Measurements from ENCODE around the gene CDH13.

The CDH13 gene

GRCh38 chr16:83393196-83393981, 766.6 kb downstream of the CDH13 start:
- no peak for ATAC-seq

- no peak for ATAC-seq
Observed at GRCh38 chr16:83397601-83398291, 771.0 kb downstream of the CDH13 start.

GRCh38 chr16:83400234-83400633, 773.5 kb downstream of the CDH13 start:
- ATAC-seq = no peak

- no peak for ATAC-seq
Observed at GRCh38 chr16:83402160-83402814, 775.5 kb downstream of the CDH13 start.

GRCh38 chr16:83402967-83403366, 776.2 kb downstream of the CDH13 start:
- ATAC-seq = no peak

- ATAC-seq = no peak
Observed at GRCh38 chr16:83403761-83404160, 777.0 kb downstream of the CDH13 start.

GRCh38 chr16:83404261-83404660, 777.5 kb downstream of the CDH13 start:
- ATAC-seq = no peak

GRCh38 chr16:83407928-83408327, 781.2 kb downstream of the CDH13 start:
- ATAC-seq = no peak

- no peak for ATAC-seq
Observed at GRCh38 chr16:83409347-83409746, 782.6 kb downstream of the CDH13 start.

- no peak for ATAC-seq
Observed at GRCh38 chr16:83418565-83418964, 791.8 kb downstream of the CDH13 start.

- ATAC-seq = no peak
Observed at GRCh38 chr16:83420206-83420760, 793.5 kb downstream of the CDH13 start.

GRCh38 chr16:83433201-83433600, 806.4 kb downstream of the CDH13 start:
- no peak for ATAC-seq

GRCh38 chr16:83437036-83437435, 810.3 kb downstream of the CDH13 start:
- no peak for ATAC-seq

- ATAC-seq = no peak
Observed at GRCh38 chr16:83438326-83438725, 811.6 kb downstream of the CDH13 start.

- no peak for ATAC-seq
Observed at GRCh38 chr16:83439412-83439811, 812.6 kb downstream of the CDH13 start.

GRCh38 chr16:83441517-83441916, 814.7 kb downstream of the CDH13 start:
- ATAC-seq = no peak

GRCh38 chr16:83443972-83444371, 817.2 kb downstream of the CDH13 start:
- ATAC-seq = no peak

GRCh38 chr16:83447560-83447959, 820.8 kb downstream of the CDH13 start:
- no peak for ATAC-seq

GRCh38 chr16:83449861-83450260, 823.1 kb downstream of the CDH13 start:
- no peak for ATAC-seq

- ATAC-seq = no peak
Observed at GRCh38 chr16:83453977-83454376, 827.2 kb downstream of the CDH13 start.

- ATAC-seq = no peak
Observed at GRCh38 chr16:83455716-83456115, 828.9 kb downstream of the CDH13 start.

- no peak for ATAC-seq
Observed at GRCh38 chr16:83456934-83457333, 830.2 kb downstream of the CDH13 start.

GRCh38 chr16:83458612-83459011, 831.8 kb downstream of the CDH13 start:
- no peak for ATAC-seq

GRCh38 chr16:83464991-83465390, 838.2 kb downstream of the CDH13 start:
- no peak for ATAC-seq

All from activated CD4-positive, CD25-positive, alpha-beta regulatory T cell treated with anti-CD3 and anti-CD28 coated beads, Interleukin-2, amount 50 U/mL, for 24 hours (primary cell).